Measurements from ENCODE around the gene LARP6.
"Not testable (repeated sequence)": the region's sequence is repeated elsewhere in the genome, so short reads cannot be mapped to it uniquely, and the experiment has no call there.

The LARP6 gene

DNA sequence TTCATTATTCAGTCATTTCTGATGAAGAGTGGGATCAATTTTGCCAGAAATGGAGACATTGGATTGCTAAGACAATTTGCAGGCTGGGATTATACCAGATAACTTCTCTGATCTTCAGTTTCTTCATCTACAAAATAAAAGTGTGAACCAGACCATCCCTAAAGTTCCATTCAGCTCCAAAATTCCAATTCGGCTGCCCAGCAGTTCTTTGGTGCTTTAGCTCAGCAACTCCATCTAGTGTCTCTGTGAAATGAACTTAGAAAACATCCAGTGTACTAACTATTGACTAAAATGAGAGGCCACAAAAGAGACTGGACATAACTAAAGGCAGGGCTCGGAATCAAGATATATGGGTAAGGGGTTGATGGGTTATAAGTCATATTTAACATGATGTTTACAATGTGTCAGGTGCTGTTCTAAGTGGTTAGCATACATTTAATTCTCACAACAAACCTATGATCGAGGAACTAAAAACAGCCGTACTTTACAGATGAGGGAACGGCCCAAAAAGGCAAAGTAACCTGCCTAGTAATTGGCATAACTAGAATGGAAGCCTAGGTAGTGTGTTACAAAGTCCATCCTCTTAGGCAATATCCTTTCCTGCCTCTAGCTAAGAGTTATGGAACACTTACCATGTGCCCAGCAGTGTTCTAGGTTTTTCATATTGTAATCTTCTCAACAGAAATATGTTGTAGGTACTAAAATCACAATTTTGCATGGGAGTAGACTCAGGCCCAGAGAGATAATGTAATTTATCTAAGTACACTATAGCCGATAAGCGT is 21.2 kb upstream of the LARP6 start:
- peak overlapping the region; percentile 16; the same call in 1 of the 2 replicates for H3K4me2 ChIP-seq (ENCODE audit: low read length)
- TF ChIP-seq CTCF (IDR thresholded peaks at IDR 0.05; ENCODE audit: low read depth, low read length) (peak; percentile 69), EZH2phosphoT487 (IDR thresholded peaks at IDR 0.05; ENCODE audit: low read depth) (no peak)
- no peaks in the 10 kb centered on the region for H3K9me3 ChIP-seq (ENCODE audit: insufficient read depth, low read length)
- no peaks in the 10 kb centered on the region for H3K27me3 ChIP-seq (ENCODE audit: low read depth, low read length)
- H3K4me3 ChIP-seq (ENCODE audit: low read length) = no peak overlapping the region
- H3K36me3 ChIP-seq (replicated peaks; ENCODE audit: low read depth, low read length) = no peaks in the 10 kb centered on the region
- H2AFZ ChIP-seq (ENCODE audit: low read depth, low read length) = peak overlapping the region; percentile 62
- H3K79me2 ChIP-seq (ENCODE audit: low read length) = no peaks in the 10 kb centered on the region
- H3K27ac ChIP-seq (ENCODE audit: low read length) = no peak overlapping the region
- H4K20me1 ChIP-seq (ENCODE audit: insufficient read depth, low read length) = no peaks in the 10 kb centered on the region
- H3K9ac ChIP-seq (ENCODE audit: low read length) = no peak overlapping the region
- peaks cover 17% of the 10 kb centered on the region for H3K4me1 ChIP-seq (ENCODE audit: low read length)

DNA sequence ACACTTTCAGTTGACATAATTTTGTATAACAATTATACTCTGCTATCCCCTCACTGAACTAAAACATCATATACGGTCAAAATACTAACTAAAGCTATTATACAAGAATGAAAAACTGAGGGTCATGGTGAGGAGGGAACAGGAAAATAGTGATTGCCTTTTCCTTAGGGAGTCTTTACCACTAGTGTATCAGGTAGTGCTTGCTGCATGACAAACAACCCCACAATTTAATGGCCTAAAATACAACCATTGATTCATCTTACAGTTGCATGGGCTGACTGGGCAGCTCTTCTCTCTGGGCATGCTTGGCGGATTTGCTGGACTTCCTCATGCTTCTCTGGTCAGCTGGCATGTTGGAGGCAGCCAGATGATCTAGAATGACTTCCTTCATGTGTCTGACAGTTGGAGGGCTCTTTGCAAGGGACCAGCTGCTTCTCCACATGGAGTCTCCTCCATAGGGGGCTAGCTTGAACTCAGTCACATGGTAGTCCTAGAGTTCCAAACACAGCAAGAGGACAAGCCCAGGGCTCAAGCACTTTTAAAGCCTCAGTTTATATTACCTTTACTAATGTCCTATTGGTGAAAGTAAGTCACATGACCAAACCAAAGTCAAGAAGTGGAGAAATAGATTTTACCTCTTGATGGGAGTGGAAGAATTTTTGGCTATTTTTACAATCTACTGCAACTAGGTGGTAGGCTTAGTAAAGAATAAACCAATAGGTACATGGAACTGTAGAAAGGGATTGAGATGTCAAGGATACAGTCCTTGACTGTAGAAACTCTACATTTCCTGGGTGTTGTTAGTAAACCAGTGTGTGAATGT is 19.5 kb upstream of the LARP6 start:
- Histone ChIP-seq H4K20me1 (ENCODE audit: insufficient read depth, low read length) (no peaks in the 10 kb centered on the region), H3K27ac (ENCODE audit: low read length) (no peak overlapping the region), H3K4me3 (ENCODE audit: low read length) (no peak overlapping the region), H2AFZ (ENCODE audit: low read depth, low read length) (no peak overlapping the region), H3K9ac (ENCODE audit: low read length) (no peak overlapping the region), H3K27me3 (ENCODE audit: low read depth, low read length) (no peaks in the 10 kb centered on the region), H3K4me1 (ENCODE audit: low read length) (peaks cover 17% of the 10 kb centered on the region), H3K9me3 (ENCODE audit: insufficient read depth, low read length) (no peaks in the 10 kb centered on the region), H3K36me3 (replicated peaks; ENCODE audit: low read depth, low read length) (no peaks in the 10 kb centered on the region), H3K79me2 (ENCODE audit: low read length) (no peaks in the 10 kb centered on the region), H3K4me2 (ENCODE audit: low read length) (no peak overlapping the region)
- TF ChIP-seq CTCF (IDR thresholded peaks at IDR 0.05; ENCODE audit: low read depth, low read length) (no peak), EZH2phosphoT487 (IDR thresholded peaks at IDR 0.05; ENCODE audit: low read depth) (no peak)

DNA sequence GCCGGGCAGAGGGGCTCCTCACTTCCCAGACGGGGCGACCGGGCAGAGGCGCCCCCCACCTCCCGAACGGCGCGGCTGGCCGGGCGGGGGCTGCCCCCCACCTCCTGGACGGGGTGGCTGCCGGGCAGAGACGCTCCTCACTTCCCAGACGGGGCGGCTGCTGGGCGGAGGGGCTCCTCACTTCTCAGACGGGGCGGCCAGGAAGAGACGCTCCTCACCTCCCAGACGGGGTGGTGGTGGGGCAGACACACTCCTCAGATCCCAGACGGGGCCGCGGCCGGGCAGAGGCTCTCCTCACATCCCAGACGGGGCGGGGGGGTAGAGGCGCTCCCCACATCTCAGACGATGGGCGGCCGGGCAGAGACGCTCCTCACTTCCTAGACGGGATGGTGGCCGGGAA is 17.5 kb upstream of the LARP6 start:
- not testable (repeated sequence) for H4K20me1 ChIP-seq (ENCODE audit: insufficient read depth, low read length); H3K4me3 ChIP-seq (ENCODE audit: low read length); H3K9ac ChIP-seq (ENCODE audit: low read length); H3K9me3 ChIP-seq (ENCODE audit: insufficient read depth, low read length); H3K4me2 ChIP-seq (ENCODE audit: low read length); H3K27ac ChIP-seq (ENCODE audit: low read length); H3K79me2 ChIP-seq (ENCODE audit: low read length); H3K27me3 ChIP-seq (ENCODE audit: low read depth, low read length); H2AFZ ChIP-seq (ENCODE audit: low read depth, low read length); H3K36me3 ChIP-seq (replicated peaks; ENCODE audit: low read depth, low read length)
- H3K4me1 ChIP-seq (ENCODE audit: low read length) = peaks cover 13% of the 10 kb centered on the region

GRCh38 chr15:70870051-70870450 is 16.1 kb upstream of the LARP6 start:
- Histone ChIP-seq H3K36me3 (replicated peaks; ENCODE audit: low read depth, low read length) (no peaks in the 10 kb centered on the region), H4K20me1 (ENCODE audit: insufficient read depth, low read length) (no peaks in the 10 kb centered on the region), H3K4me1 (ENCODE audit: low read length) (no peaks in the 10 kb centered on the region), H2AFZ (ENCODE audit: low read depth, low read length) (no peak overlapping the region), H3K79me2 (ENCODE audit: low read length) (no peaks in the 10 kb centered on the region), H3K4me3 (ENCODE audit: low read length) (no peak overlapping the region), H3K27me3 (ENCODE audit: low read depth, low read length) (no peaks in the 10 kb centered on the region), H3K9ac (ENCODE audit: low read length) (no peak overlapping the region), H3K4me2 (ENCODE audit: low read length) (no peak overlapping the region), H3K27ac (ENCODE audit: low read length) (no peak overlapping the region), H3K9me3 (ENCODE audit: insufficient read depth, low read length) (no peaks in the 10 kb centered on the region)
- TF ChIP-seq CTCF (IDR thresholded peaks at IDR 0.05; ENCODE audit: low read depth, low read length) (no peak), EZH2phosphoT487 (IDR thresholded peaks at IDR 0.05; ENCODE audit: low read depth) (no peak)
